GM12878 (cell line): ENCODE results near the gene ASPM. TPM values are rescaled to one million over a fixed set of nuclear protein-coding genes. Genes with fewer than 3 reads are reported as not detected.
A peak's percentile ranks its signal among the peaks of the same experiment; 100 is the strongest.

Experiments
- ATAC-seq: fragments of 200-7000 bp; cut with Tn5 transposase; 3 replicates; pipeline ENCODE4 v1.9.1; 2020; ENCODE audit warnings: mild to moderate bottlenecking, moderate library complexity
- BruUV-seq: library from RNA; stranded (reverse); fragments of 400-500 nt; replicated peaks from 2 replicates; lab custom pipeline; 2021; lab: Mats Ljungman, UMichigan
- CTCF ChIA-PET: fragments of 300-600 bp; sonication (Branson Sonifier 250); formaldehyde crosslinking; extraction: SDS; loops from one replicate; lab custom pipeline; 2021; ENCODE audit warnings: inconsistent platforms; lab: Yijun Ruan, JAX
- POLR2A ChIA-PET: fragments of 350-600 bp; formaldehyde crosslinking; extraction: SDS; loops from one replicate; lab custom pipeline; 2021; ENCODE audit warnings: inconsistent platforms; lab: Charles Lee
- RAD21 ChIA-PET: fragments of 300-600 bp; sonication (Branson Sonifier 250); formaldehyde crosslinking; loops from one replicate; lab custom pipeline; 2023; ENCODE audit warnings: antibody characterized with exemption; ENCODE audit not compliant: unreplicated experiment; lab: Charles Lee
- SMC1A ChIA-PET: fragments of 300-600 bp; sonication (Branson Sonifier 250); formaldehyde crosslinking; loops from one replicate; lab custom pipeline; 2023; ENCODE audit not compliant: unreplicated experiment, uncharacterized antibody; lab: Charles Lee
- DNase-seq: peaks from one replicate; pipeline ENCODE4 v3.0.0-alpha.2; 2011; ENCODE audit warnings: low read depth, low spot score
- FAIRE-seq: peaks from 3 replicates; lab custom pipeline; 2011; peaks lifted over from hg19 to GRCh38; lab: Jason Lieb, UNC
- H2AFZ ChIP-seq: 2 replicates; pipeline ENCODE4 v1.6.0; 2011; ENCODE audit warnings: low read depth, low read length, control low read depth; ENCODE audit not compliant: control insufficient read depth
- H3K27ac ChIP-seq: 2 replicates; pipeline ENCODE4 v1.5.1; 2011; ENCODE audit warnings: control low read depth; ENCODE audit not compliant: control insufficient read depth, insufficient read depth
- H3K27me3 ChIP-seq, 2 experiments: replicated peaks in 1 of 2; 2 replicates each; pipeline versions ENCODE4 v1.6.0 to v1.6.1; 2011; ENCODE audit warnings: low read length in 1 of 2; ENCODE audit not compliant: control insufficient read depth in 2 of 2, insufficient read depth in 2 of 2
- H3K36me3 ChIP-seq, 2 experiments: 2 replicates each; pipeline ENCODE4 v1.5.1; 2011; ENCODE audit warnings: low read length in 1 of 2; ENCODE audit not compliant: control insufficient read depth in 2 of 2, insufficient read depth in 2 of 2
- H3K4me1 ChIP-seq: 2 replicates; pipeline ENCODE4 v1.6.1; 2011; ENCODE audit warnings: mild to moderate bottlenecking, low read length, moderate library complexity, mixed read lengths; ENCODE audit not compliant: control insufficient read depth, insufficient read depth
- H3K4me2 ChIP-seq: 2 replicates; pipeline ENCODE4 v1.6.0; 2011; ENCODE audit warnings: control low read depth; ENCODE audit not compliant: control insufficient read depth, insufficient read depth
- H3K4me3 ChIP-seq: fragments of 200-600 bp; sonication (generic); 2 replicates; pipeline ENCODE4 v1.5.1; 2016
- H3K79me2 ChIP-seq: 2 replicates; pipeline ENCODE4 v1.6.0; 2011; ENCODE audit warnings: low read length; ENCODE audit not compliant: control insufficient read depth, insufficient read depth
- H3K9ac ChIP-seq: 2 replicates; pipeline ENCODE4 v1.8.0; 2011; ENCODE audit warnings: low read length, control low read depth, mixed read lengths; ENCODE audit not compliant: control insufficient read depth, insufficient read depth
- H3K9me3 ChIP-seq: replicated peaks from 3 replicates; pipeline ENCODE4 v1.5.1; 2011; ENCODE audit warnings: mild to moderate bottlenecking, low read length; ENCODE audit not compliant: control insufficient read depth, insufficient read depth
- H4K20me1 ChIP-seq: 2 replicates; pipeline ENCODE4 v1.6.0; 2011; ENCODE audit not compliant: control insufficient read depth, insufficient read depth
- ATF2 ChIP-seq: IDR thresholded peaks from 2 replicates; pipeline ENCODE4 v1.6.1; 2012; ENCODE audit warnings: low read length, inconsistent platforms
- CBFB ChIP-seq: IDR thresholded peaks from 2 replicates; pipeline ENCODE4 v1.6.1; 2016; ENCODE audit warnings: antibody characterized with exemption, low read depth
- FOS ChIP-seq: IDR thresholded peaks from 3 replicates; pipeline ENCODE4 v1.6.1; 2011; ENCODE audit warnings: borderline replicate concordance; ENCODE audit not compliant: insufficient read length; ENCODE audit errors: extremely low read depth
- HDGF ChIP-seq: fragments of 450-650 bp; IDR thresholded peaks from 2 replicates; pipeline ENCODE4 v1.6.1; 2016; ENCODE audit warnings: antibody characterized with exemption
- NBN ChIP-seq: fragments of 450-650 bp; IDR thresholded peaks from 2 replicates; pipeline ENCODE4 v1.6.1; 2016
- RUNX3 ChIP-seq: IDR thresholded peaks from 2 replicates; pipeline ENCODE4 v1.6.1; 2012; ENCODE audit warnings: low read length, inconsistent platforms
- TARDBP ChIP-seq: IDR thresholded peaks from 2 replicates; pipeline ENCODE4 v1.6.1; 2016; ENCODE audit warnings: borderline replicate concordance
- ZNF207 ChIP-seq: fragments of 450-650 bp; IDR thresholded peaks from 2 replicates; pipeline ENCODE4 v1.6.1; 2014; ENCODE audit warnings: antibody characterized with exemption, mild to moderate bottlenecking, borderline replicate concordance
- ZNF274 ChIP-seq: IDR thresholded peaks from one replicate; pipeline ENCODE4 v1.8.0; 2011; ENCODE audit not compliant: insufficient read length, insufficient read depth
- ZZZ3 ChIP-seq: IDR thresholded peaks from 2 replicates; pipeline ENCODE4 v1.6.1; 2011; ENCODE audit warnings: low read depth; ENCODE audit not compliant: control insufficient read depth, insufficient read length
- WGBS: methylation state at CpG from one replicate; pipeline ENCODE4 v1.1.6; 2016; ENCODE audit warnings: low lambda C conversion rate; ENCODE audit not compliant: insufficient replicate concordance, insufficient coverage; ENCODE audit errors: missing lambda C conversion rate; 5-methylcytosine and 5-hydroxymethylcytosine counted together
- in situ Hi-C: fragments of 300-500 bp; cut with MboI; formaldehyde crosslinking; loops from 9 replicates; pipeline ENCODE4 v1.14.3; 2018; ENCODE audit warnings: mixed read lengths
- intact Hi-C: fragments of 100-400 bp; cut with micrococcal nuclease; formaldehyde crosslinking; loops from one replicate; pipeline ENCODE4 v1.14.2; 2022; ENCODE audit not compliant: unreplicated experiment
- polyA plus RNA-seq, 11 experiments: library from polyadenylated mRNA; depleted of rRNA in 4 of 11; unstranded in 6 of 11; stranded (reverse) in 5 of 11; fragments of >200 nt; fragmentation: Nextera tagmentation in 4 of 11; fragmentation: Illumina TruSeq in 1 of 11; extraction: Ambion mirVana in 4 of 11; extraction: Trizol in 1 of 11; gene quantifications; 1 replicate in 1 of 11; 2 replicates in 10 of 11; pipeline versions ENCODE4 v1.2.1 to v1.2.3, GENCODE V29; 2011 to 2016; ENCODE audit warnings: inconsistent platforms in 2 of 11, missing spikeins in 2 of 11, low read depth in 1 of 11
- total RNA-seq, 4 experiments: library from RNA; depleted of rRNA in 3 of 4; stranded (reverse); fragments of >200 nt in 3 of 4; fragmentation: Illumina TruSeq in 1 of 4; extraction: Trizol in 1 of 4; gene quantifications; 2 replicates each; pipeline versions ENCODE4 v1.2.1 to v1.2.3, GENCODE V29; 2013 to 2021

The ASPM gene
- total and polyA plus RNA-seq, 10 of the 15 experiments (the other 5 are each of a cell fraction or from before 2014, with no cell fraction given), result 16.2 to 54.9 (median 26.4) TPM

GRCh38 chr1:197143276-197143675 lies 3.2 kb downstream of the ASPM start:
- ChIA-PET CTCF (interaction anchor here (1.0 to 2.3 kb wide), 6 partner anchors 9 to 213 kb away, joined by 3 to 14 read pairs (median 4); no protein-coding TSS in a partner anchor), POLR2A (interaction anchor here (0.5 to 1.0 kb wide), 4 partner anchors 9 to 523 kb away, joined by 3 to 5 read pairs (median 3); partner anchors contain the start of gene CFHR1), RAD21 (interaction anchor here (1.0 to 1.1 kb wide), 2 partner anchors 10 to 37 kb away, joined by 3 to 4 read pairs; no protein-coding TSS in a partner anchor), SMC1A (interaction anchor here (0.7 to 1.9 kb wide), 11 partner anchors 10 to 101 kb away, joined by 3 to 5 read pairs (median 3); no protein-coding TSS in a partner anchor)
- WGBS, result 60% methylated on average over 5 of the region's 5 CpGs
- Histone ChIP-seq H3K9me3 (no peaks in the 10 kb centered on the region; the same call in 2 of the 3 replicates), H3K36me3 (peaks cover 0 to 6% of the 10 kb centered on the region in 2 experiments; a peak in 2 of 4 replicates), H3K79me2 (peaks cover 66% of the 10 kb centered on the region), H3K9ac (0 out of 2 replicates have a peak overlapping the region, but pooled peaks have one; percentile 25), H2AFZ (peak overlapping the region; percentile 25), H3K4me3 (no peak overlapping the region), H3K27ac (no peak overlapping the region), H3K4me2 (peak overlapping the region; percentile 3), H3K4me1 (no peaks in the 10 kb centered on the region), H4K20me1 (no peaks in the 10 kb centered on the region), H3K27me3 (no peaks in the 10 kb centered on the region)
- ATAC-seq (no peak), FAIRE-seq (no peak), DNase-seq (no peak)
- in situ Hi-C loops, result no loop called here
- intact Hi-C loops, result no loop called here
- BruUV-seq, result TSS peak; percentile 46
- TF ChIP-seq ZZZ3 (no peak), CBFB (no peak), TARDBP (no peak), ATF2 (no peak), NBN (no peak), ZNF207 (no peak), RUNX3 (no peak), FOS (no peak), HDGF (no peak), ZNF274 (no peak)
